ENCODE results near the gene GABBR2.

GABBR2 gene

GRCh38 chr9:98365227-98365669 lies 343.5 kb downstream of the GABBR2 start:
- peaks cover 20% of the 10 kb centered on the region for H3K9me3 Mint-ChIP-seq
- no peaks in the 10 kb centered on the region for H3K4me1 Mint-ChIP-seq
- no peak overlapping the region for H3K4me3 Mint-ChIP-seq
- no peak overlapping the region for H3K27ac Mint-ChIP-seq
- H3K27me3 Mint-ChIP-seq (ENCODE audit: low read depth, poor library complexity): peaks cover 16% of the 10 kb centered on the region
- H3K36me3 Mint-ChIP-seq (ENCODE audit: low read depth): peaks cover 5% of the 10 kb centered on the region
- TF ChIP-seq CTCF (IDR thresholded peaks at IDR 0.05): peak; percentile 26
- no peak for DNase-seq

- DNase-seq: no peak
- Mint-ChIP-seq H3K36me3 (ENCODE audit: low read depth) (peaks cover 5% of the 10 kb centered on the region), H3K4me3 (no peak overlapping the region), H3K4me1 (peaks cover 6% of the 10 kb centered on the region), H3K27me3 (ENCODE audit: low read depth, poor library complexity) (peaks cover 20% of the 10 kb centered on the region), H3K9me3 (peaks cover 20% of the 10 kb centered on the region), H3K27ac (no peak overlapping the region)
- TF ChIP-seq CTCF (IDR thresholded peaks at IDR 0.05): no peak
These were observed 344.6 kb downstream of the GABBR2 start for GRCh38 chr9:98364086-98364485.

GRCh38 chr9:98363644-98364043 lies 345.1 kb downstream of the GABBR2 start:
- Mint-ChIP-seq H3K4me1 (peaks cover 6% of the 10 kb centered on the region), H3K4me3 (no peak overlapping the region), H3K27me3 (ENCODE audit: low read depth, poor library complexity) (peaks cover 20% of the 10 kb centered on the region), H3K36me3 (ENCODE audit: low read depth) (peaks cover 5% of the 10 kb centered on the region), H3K9me3 (peaks cover 20% of the 10 kb centered on the region), H3K27ac (no peak overlapping the region)
- DNase-seq: no peak
- TF ChIP-seq CTCF (IDR thresholded peaks at IDR 0.05): no peak

GRCh38 chr9:98362624-98363252 lies 346.0 kb downstream of the GABBR2 start:
- TF ChIP-seq CTCF (IDR thresholded peaks at IDR 0.05): no peak
- Mint-ChIP-seq H3K4me1 (peaks cover 8% of the 10 kb centered on the region), H3K4me3 (no peak overlapping the region), H3K9me3 (peaks cover 20% of the 10 kb centered on the region), H3K27ac (no peak overlapping the region), H3K27me3 (ENCODE audit: low read depth, poor library complexity) (peaks cover 21% of the 10 kb centered on the region), H3K36me3 (ENCODE audit: low read depth) (peaks cover 5% of the 10 kb centered on the region)
- DNase-seq: no peak

GRCh38 chr9:98361645-98362044 lies 347.1 kb downstream of the GABBR2 start:
- H3K36me3 Mint-ChIP-seq (ENCODE audit: low read depth): peaks cover 5% of the 10 kb centered on the region
- no peak for TF ChIP-seq CTCF (IDR thresholded peaks at IDR 0.05)
- no peak overlapping the region for H3K4me3 Mint-ChIP-seq
- H3K27ac Mint-ChIP-seq: no peak overlapping the region
- peaks cover 17% of the 10 kb centered on the region for H3K9me3 Mint-ChIP-seq
- DNase-seq: no peak
- H3K27me3 Mint-ChIP-seq (ENCODE audit: low read depth, poor library complexity): peaks cover 25% of the 10 kb centered on the region
- peaks cover 12% of the 10 kb centered on the region for H3K4me1 Mint-ChIP-seq

GRCh38 chr9:98360176-98360708 lies 348.5 kb downstream of the GABBR2 start:
- Mint-ChIP-seq H3K4me1 (peaks cover 12% of the 10 kb centered on the region), H3K4me3 (no peak overlapping the region), H3K36me3 (ENCODE audit: low read depth) (peaks cover 4% of the 10 kb centered on the region), H3K9me3 (peaks cover 12% of the 10 kb centered on the region), H3K27ac (no peak overlapping the region), H3K27me3 (ENCODE audit: low read depth, poor library complexity) (peaks cover 23% of the 10 kb centered on the region)
- DNase-seq: no peak
- TF ChIP-seq CTCF (IDR thresholded peaks at IDR 0.05): no peak

All from nephron progenitor cell (in vitro differentiated cells).